Activated T-helper 1 cell treated with Interleukin-2 at 50 U/mL for 16 hours (primary cell): Measurements from ENCODE around the gene POU3F1.

Experiments
- DNase-seq: peaks from one replicate; pipeline ENCODE4 v3.0.0-alpha.2; 2020; ENCODE audit warnings: low read depth

Gene POU3F1

DNA sequence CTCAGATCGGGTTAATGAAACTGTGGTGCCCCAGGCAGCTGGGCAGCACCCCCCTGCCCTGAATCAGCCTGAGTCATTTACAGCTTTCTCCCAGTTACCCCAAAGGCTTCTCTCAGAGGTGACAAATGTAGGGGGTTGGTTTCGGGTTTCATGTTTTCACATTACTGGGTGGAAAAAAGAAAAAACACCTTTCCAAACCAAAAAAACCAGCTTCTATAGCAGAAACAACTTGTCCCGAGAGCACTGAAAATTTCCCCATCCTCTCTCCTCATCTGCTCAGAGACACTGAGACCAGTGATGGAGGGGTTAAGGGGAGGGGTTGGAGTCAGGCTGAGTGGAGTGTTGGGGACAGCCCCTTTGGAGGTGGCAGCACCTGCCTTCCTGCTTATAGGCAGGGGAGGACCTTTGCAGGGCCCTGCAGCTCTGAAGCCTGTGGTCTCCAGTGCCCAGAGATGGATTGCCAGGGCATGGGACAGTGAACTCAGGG lies 18.4 kb downstream of the POU3F1 start:
- no peak for DNase-seq

GRCh38 chr1:38027201-38028104 lies 19.1 kb downstream of the POU3F1 start:
- DNase-seq: no peak

- no peak for DNase-seq
Measured at GRCh38 chr1:38026592-38027200, 19.9 kb downstream of the POU3F1 start.

DNA sequence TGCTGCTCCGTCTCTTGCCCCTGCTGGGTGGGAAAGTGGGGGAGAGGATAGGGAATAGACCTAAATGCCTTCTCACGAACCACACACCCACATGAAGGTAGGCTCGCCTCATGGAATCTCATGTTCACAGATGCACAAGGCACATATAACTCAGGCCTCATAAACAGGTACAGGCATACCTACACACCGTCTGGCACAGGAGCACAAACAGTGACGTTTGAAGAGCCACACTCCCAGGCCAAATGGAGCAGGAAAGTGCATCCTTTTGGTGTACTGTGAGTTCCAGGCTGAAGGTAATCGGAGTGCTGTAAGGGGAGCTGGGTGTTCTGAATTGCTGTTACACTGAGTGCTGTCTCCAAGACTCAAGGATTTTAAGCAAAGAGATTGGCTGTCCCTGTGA lies 20.9 kb downstream of the POU3F1 start:
- no peak for DNase-seq

GRCh38 chr1:38025233-38025632 lies 21.4 kb downstream of the POU3F1 start:
- no peak for DNase-seq

GRCh38 chr1:38022810-38023209 lies 23.8 kb downstream of the POU3F1 start:
- no peak for DNase-seq

- DNase-seq: no peak
Measured at GRCh38 chr1:38021969-38022368, 24.6 kb downstream of the POU3F1 start.

DNA sequence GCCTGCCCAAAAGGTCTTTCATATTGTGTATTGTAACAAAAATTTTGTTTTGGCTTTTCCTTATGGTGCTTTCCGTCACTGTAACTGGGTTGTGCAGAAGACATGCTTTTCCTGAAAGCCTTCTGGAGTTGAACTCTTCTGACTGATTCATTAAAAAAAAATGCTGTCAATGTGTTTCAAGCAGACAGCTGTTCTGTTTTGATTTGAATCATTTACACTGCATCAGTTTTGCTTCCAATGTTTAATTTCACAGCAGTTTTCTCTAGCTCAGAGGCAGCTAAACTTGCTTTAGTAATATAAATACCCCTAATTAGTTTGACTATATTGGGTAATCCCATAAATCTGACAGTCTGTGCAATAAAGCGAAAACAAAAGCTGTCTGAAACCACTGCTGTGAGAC lies 26.2 kb downstream of the POU3F1 start:
- no peak for DNase-seq

DNA sequence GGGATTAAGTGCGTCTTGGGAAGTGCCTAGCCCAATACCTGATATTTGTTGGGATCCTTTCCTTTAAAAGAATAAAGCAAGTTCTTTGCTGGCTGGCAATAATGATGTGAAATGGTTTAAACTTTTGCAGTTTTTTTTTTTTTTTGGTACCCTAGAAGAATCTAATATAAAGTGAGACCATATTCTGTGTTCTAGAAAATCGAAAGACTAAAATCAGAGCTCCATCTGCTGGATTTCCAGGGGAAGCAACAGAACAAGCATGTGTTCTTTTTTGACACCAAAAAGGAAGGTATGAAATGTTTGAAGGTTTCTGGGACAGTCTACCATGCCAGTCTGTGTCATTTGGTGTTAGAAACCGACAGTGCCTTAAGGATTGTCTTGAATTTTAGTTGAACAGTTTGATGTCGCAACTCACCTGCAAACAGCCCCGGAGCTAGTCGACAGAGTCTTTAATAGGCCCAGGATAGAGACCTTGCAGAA lies 27.7 kb downstream of the POU3F1 start:
- no peak for DNase-seq

DNA sequence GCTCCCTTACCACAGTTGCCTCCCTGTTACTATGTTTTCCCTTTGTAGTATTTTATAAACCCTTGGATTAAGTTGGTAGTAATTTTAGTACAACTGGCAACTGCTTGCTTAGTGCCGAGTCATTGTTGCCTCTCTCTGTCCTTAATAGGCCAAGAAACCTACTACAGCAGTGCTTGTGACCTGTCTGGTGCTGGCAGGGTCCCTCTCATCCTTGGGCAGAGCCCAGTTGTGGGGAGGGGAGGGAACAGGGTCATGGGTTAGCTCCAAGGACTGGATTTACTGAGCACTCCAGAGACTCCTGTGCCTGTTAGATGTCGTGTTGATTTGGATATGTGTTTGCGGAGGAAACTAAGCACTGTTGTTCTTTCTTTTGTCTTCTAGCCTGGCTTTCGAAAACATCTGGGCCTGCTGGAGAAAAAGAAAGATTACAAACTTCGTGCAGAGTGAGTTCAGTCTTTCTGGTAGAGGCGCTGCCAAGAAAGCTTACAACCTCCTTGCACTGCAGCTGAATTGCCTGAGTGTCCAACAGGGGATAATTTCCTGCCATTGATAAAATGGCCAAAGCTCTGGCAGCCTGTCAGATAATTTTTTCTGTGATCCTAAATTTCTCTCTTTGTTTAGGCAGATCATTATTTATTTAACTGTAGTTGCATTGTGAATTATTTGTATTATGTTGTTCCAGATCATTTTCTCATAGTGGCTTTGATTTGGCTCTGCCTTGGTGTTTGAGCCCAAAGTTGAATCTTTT lies 30.4 kb downstream of the POU3F1 start:
- DNase-seq: no peak

GRCh38 chr1:38014724-38015424 lies 31.7 kb downstream of the POU3F1 start:
- DNase-seq: no peak

GRCh38 chr1:38014171-38014570 lies 32.4 kb downstream of the POU3F1 start:
- DNase-seq: no peak

DNA sequence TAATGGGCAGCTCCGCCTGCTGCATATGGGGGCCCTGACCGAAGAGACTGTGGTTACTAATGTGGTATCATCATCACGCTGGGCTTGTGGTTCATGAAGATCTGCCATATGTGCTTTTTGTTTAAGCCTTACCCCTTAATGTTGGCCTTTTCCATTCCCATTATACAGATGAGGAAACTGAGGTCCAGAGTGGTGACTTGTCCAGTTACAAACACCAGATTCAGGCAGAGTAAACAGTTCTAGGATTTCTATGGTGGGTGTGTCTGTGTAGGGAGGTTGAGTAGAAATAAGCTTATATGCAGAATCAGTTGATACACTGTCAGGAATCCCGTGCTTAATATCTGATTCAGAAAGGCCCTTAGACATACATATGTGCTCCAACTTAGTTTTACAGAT lies 33.4 kb downstream of the POU3F1 start:
- DNase-seq: no peak

- peak; percentile 80 for DNase-seq
Measured at GRCh38 chr1:38012363-38013226, 34.0 kb downstream of the POU3F1 start, which contains the start of gene UTP11. UTP11 (plus strand) TSS chr1:38012734; CDS start chr1:38012803, 69 bp downstream.

GRCh38 chr1:38009841-38010180 lies 36.8 kb downstream of the POU3F1 start:
- no peak for DNase-seq

DNA sequence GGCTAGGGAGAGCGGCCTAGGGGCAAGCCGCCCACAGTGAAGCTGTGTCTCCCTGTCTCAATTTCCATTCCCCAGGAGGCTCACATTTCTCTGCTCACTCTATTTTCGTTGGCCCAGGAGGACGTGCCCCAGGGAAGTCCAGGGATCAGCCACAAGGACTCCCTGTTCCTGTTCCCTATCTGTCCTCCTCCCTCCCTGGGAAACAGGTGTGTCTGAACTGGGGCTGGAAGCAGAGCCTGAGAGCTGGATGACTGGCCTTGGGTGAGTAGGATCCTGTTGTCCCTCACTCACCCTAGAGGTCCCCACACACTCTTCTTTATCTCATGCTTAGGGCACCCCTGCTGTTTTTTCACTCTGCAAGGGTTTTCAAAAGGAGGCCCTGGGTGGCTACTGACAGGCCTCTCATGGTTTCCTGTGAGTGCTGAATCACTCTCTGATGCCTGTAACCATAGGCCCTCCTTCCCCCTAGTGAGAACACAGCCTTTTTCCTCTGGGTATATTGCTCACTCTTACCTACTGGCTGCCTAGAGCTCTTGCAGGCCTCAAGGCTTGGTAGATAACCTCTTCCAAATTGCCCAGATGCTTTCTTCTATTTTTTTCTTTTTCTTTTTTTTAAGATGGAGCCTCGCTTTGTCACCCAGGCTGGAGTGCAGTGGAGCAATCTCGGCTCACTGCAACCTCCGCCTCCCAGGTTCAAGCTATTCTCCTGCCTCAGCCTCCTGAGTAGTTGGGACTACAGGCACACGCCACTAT lies 37.3 kb downstream of the POU3F1 start:
- DNase-seq: no peak

- DNase-seq: no peak
Measured at GRCh38 chr1:38006008-38006828, 40.4 kb downstream of the POU3F1 start.

- DNase-seq: no peak
Measured at GRCh38 chr1:38005195-38006007, 41.2 kb downstream of the POU3F1 start, which contains the start of gene FHL3. FHL3 (minus strand) TSS chr1:38005514; CDS start chr1:37999412, 6,102 bp downstream.
